Measurements from ENCODE around the gene LAMB3. TPM values are rescaled to one million over a fixed set of nuclear protein-coding genes. Genes with fewer than 3 reads are reported as not detected.

The LAMB3 gene
- total RNA-seq, 2 donors from 2014 or later = 92.5 to 110 TPM

GRCh38 chr1:209678981-209679539 is 26.8 kb upstream of the LAMB3 start:
- no peak for DNase-seq
- intact Hi-C loops (cut with DNase I) = no loop called here
- no peaks in the 10 kb centered on the region for H3K9me3 ChIP-seq
- H3K4me3 ChIP-seq = no peak overlapping the region
- H3K4me1 ChIP-seq = no peaks in the 10 kb centered on the region
- TF ChIP-seq CTCF (IDR thresholded peaks at IDR 0.05) = no peak
- H3K36me3 ChIP-seq = no peaks in the 10 kb centered on the region
- H3K27me3 ChIP-seq = no peaks in the 10 kb centered on the region
- H3K9ac ChIP-seq (ENCODE audit: low read depth in 2 of 2, low read length in 2 of 2) = no peak overlapping the region
- no peak overlapping the region for H3K27ac ChIP-seq

- Histone ChIP-seq H3K27ac (peak overlapping the region; percentile 4), H3K9ac (ENCODE audit: low read depth in 2 of 2, low read length in 2 of 2) (peak overlapping the region; percentile 33 to 46), H3K4me3 (peak overlapping the region; percentile 41), H3K4me1 (no peaks in the 10 kb centered on the region), H3K36me3 (no peaks in the 10 kb centered on the region), H3K27me3 (no peaks in the 10 kb centered on the region), H3K9me3 (no peaks in the 10 kb centered on the region)
- DNase-seq = peak; percentile 57
- no peak for TF ChIP-seq CTCF (IDR thresholded peaks at IDR 0.05)
- intact Hi-C loops (cut with DNase I) = no loop called here
These were observed 23.4 kb upstream of the LAMB3 start for GRCh38 chr1:209675565-209676154.

GRCh38 chr1:209674957-209675564 is 22.8 kb upstream of the LAMB3 start, which contains the start of gene G0S2:
Gene G0S2, plus strand, starts transcription at chr1:209675412. Its CDS starts 273 bp downstream, at chr1:209675685.
- DNase-seq = peak; percentile 85
- peak within 1 kb of the TSS; percentile 41 for H3K4me3 ChIP-seq
- peak within 1 kb of the TSS; percentile 33 to 46 for H3K9ac ChIP-seq (ENCODE audit: low read depth in 2 of 2, low read length in 2 of 2)
- H3K36me3 ChIP-seq = no peaks in the 10 kb centered on the region
- peak within 1 kb of the TSS; percentile 4 for H3K27ac ChIP-seq
- TF ChIP-seq CTCF (IDR thresholded peaks at IDR 0.05) = no peak
- intact Hi-C loops (cut with DNase I) = no loop called here
- no peaks in the 10 kb centered on the region for H3K9me3 ChIP-seq
- no peaks in the 10 kb centered on the region for H3K4me1 ChIP-seq
- H3K27me3 ChIP-seq = no peaks in the 10 kb centered on the region

- Histone ChIP-seq H3K27ac (no peak overlapping the region), H3K9me3 (no peaks in the 10 kb centered on the region), H3K27me3 (no peaks in the 10 kb centered on the region), H3K36me3 (no peaks in the 10 kb centered on the region), H3K4me1 (no peaks in the 10 kb centered on the region), H3K9ac (ENCODE audit: low read depth in 2 of 2, low read length in 2 of 2) (no peak overlapping the region), H3K4me3 (no peak overlapping the region)
- no peak for TF ChIP-seq CTCF (IDR thresholded peaks at IDR 0.05)
- intact Hi-C loops (cut with DNase I) = no loop called here
- DNase-seq = peak; percentile 41
These were observed 21.6 kb upstream of the LAMB3 start for GRCh38 chr1:209673631-209674417.

Data from colonic mucosa (tissue), 4 donors.